Right renal pelvis (tissue), 4 donors: ENCODE measurements around the gene TAF3. TPM values are rescaled to one million over a fixed set of nuclear protein-coding genes. Genes with fewer than 3 reads are reported as not detected.

Experiments used
- DNase-seq, 4 donors: peaks; one replicate each; pipeline ENCODE4 v3.0.0-alpha.2; 2013; ENCODE audit warnings: low read depth in 4 of 4, low spot score in 3 of 4, missing footprints in 1 of 4
- polyA plus RNA-seq, 4 donors: library from polyadenylated mRNA; unstranded; fragments of 120-200 nt; gene quantifications; one replicate each; pipeline ENCODE4 v1.2.1, GENCODE V29; 2013; ENCODE audit not compliant: insufficient read length in 4 of 4

TAF3 gene
- polyA plus RNA-seq, 4 donors = 10.8 to 13.0 (median 11.3) TPM

DNA sequence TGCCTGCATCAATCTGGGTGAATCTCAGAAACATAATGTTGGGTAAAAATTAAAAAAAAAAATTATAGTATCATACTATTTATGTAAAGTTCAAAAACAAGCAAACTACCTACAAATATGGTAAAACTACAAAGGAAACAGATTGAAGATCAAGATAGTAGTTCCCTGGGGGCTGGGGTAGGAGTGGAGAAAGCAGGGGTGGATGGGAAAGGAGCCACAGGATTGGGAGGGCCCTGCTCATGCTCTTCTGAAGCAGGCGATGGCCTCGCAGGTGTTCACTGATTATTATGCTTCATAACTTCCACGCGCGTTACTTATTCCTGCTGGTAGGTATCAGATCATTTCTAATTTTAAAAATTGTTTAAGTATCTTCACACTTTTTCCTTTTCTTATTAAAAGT, 140.1 kb downstream of the TAF3 start:
- DNase-seq = no peak

DNA sequence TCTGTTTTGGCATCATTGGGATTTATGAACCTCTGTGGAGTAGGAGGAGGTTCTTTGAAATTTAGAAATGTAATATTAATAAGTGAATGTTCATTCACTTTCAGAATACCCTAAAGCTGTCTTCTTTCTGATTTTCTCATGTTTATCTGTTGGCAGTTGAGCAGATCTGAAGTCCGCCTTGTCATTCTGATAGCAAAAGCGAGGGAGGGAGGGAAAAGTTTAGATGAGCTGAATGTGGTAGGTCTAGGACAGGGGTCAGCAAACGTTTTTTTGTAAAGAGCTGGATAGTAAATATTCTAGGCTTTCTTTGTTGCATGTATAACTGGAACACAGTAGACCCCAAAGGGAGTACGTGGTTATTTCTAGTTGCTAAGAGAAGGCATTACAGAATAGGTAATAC, 141.8 kb downstream of the TAF3 start:
- no peak for DNase-seq

DNA sequence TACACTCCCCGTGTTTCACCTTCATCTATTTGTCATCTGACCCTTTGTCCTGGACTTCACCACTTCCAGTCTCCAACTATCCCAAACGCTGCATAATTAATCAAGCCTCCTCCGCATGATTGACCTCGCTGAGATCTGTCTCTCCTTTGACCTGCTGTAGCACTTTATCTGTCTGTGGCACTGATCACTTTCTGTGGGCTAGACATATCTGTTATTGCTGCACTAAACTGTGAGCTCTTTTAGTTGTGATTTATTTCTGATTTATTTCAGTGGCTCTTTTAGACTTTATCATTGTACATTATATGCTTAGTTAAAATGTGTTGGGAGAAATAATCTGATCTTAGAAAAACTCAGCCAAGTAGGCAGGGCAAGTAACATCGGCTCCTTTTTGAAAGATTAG, 144.3 kb downstream of the TAF3 start:
- no peak for DNase-seq

DNA sequence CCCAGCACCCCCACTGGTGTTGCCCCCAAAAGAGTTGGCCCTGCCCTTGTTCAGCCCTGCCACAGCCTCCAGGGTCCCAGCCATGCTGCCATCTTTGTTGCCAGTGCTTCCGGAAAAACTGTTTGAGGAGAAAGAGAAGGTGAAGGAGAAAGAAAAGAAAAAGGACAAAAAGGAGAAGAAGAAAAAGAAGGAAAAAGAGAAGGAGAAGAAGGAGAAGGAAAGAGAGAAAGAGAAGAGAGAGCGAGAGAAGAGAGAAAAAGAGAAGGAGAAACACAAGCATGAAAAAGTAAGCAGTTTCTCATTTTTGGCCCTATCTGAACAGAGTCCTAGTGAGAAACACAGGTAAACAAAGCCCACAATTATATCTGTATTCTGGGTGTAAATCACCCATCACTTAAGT, 147.2 kb downstream of the TAF3 start:
- no peak for DNase-seq

DNA sequence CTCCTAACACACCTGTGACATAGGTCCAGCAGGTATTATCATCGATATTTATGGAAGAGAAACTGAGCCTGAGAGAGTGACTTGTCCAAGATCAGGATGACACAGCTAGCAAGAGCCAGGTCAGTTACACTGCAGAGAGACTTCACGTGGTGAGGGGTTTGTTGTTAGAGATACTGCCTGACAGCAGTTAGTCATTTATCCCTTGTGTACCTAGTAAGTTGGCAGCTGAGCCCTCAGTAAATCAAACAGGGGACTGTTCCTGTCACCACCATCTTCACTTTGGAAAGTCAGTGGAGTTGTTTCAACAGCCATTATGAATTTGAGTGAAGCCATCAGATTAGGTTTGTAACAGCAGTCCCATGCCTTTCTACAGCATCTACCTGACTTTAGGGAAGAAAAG, 148.7 kb downstream of the TAF3 start:
- no peak for DNase-seq

DNA sequence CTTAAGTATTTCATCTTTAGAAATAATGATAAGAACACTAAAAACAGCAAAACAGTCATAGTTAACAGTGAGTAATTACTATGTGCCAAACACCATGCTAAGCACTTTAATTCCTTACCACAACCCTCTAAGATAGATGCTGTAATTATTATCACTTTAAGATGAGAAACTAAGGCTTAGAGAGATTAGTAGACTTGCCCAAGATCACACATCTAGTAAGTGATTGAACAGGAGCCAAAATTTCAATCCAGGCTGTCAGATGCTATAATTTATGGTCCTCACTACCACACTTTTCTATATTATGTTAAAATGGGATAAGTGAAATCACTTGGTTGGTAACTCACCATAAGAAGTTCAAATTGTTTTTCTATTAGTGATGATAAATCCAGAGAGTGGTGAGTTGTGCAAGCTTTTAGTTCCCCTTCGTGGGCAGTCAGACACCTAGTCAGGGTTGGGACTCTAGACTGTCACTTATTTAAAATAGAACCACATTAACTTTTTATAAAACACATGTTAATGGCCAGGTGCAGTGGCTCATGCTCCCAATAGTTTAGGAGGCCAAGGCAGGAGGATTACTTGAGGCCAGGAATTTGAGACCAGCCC, 150.3 kb downstream of the TAF3 start:
- no peak for DNase-seq

DNA sequence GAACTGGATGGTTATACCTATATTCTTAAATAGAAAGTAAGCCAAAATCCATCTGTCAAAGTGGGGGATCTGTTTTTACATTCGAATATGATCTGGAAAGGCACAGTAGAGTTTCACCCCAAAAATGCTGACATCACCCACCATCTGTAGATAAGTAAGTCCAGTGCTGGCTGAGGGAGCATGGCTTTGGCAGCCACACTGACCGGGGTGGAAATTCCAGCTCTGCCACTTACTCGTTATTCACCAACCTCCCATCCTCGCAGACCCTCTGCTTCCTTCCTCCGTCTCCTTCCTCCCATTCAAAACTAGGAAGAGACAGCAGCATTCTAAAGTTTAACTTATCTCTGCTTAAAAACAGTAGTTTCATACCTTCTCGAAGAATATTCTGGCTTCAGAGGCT, 151.3 kb downstream of the TAF3 start:
- DNase-seq = no peak

DNA sequence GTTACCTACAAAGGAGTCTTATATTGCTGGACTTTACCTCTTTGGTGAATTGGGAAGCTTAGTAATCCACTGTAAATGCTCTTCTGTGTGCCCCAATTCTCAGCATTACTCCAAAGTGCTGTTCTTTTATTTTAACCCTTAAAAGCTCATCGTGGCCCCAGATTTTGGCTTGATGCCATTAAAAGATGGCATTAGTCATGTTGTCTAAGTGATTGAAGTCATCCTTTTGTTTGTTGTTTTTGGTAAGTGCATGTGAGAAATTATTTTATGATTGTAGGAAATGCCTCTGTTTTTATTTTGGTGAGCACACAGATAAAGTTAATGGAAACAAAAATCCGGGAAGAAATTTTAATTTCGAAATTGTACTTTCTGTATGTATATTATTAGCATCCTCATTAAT, 153.6 kb downstream of the TAF3 start:
- no peak for DNase-seq

DNA sequence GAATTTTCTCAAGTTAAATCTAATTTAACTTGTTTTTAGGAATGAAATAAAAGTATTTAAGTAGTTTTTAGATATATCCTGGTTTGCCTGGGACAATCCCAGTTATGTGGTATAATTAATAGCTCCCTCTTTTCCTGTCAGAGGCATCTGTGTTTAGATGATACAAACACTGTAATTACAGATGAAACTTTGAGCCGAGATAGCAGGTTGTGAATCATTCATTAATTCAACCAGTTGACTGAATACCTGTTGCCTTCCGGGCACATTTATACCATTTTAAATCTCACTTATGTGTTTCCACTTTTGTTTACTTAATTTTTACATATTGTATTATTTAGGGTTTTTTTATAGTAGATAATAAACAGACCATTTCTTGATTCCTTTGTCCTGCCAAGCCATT, 154.1 kb downstream of the TAF3 start:
- DNase-seq = no peak

DNA sequence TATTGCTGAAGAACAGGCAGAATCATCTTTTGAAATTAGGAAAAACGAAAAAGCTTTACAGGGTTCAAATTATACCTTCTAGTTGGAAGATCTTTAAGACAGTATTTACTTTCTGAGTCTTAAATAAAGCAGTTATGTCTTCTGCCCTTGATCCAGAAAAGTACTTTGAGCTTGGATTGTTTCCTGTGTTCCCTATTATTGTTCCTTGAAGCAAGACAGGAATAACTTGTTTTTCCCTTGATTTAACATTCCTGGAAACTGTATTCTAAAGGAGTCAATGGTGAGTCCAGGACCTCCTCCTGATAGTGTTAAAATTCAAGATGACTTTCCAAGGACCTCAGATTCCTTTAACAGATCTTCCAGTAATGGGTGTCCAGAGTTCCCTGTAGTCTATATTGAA, 161.9 kb downstream of the TAF3 start:
- no peak for DNase-seq

DNA sequence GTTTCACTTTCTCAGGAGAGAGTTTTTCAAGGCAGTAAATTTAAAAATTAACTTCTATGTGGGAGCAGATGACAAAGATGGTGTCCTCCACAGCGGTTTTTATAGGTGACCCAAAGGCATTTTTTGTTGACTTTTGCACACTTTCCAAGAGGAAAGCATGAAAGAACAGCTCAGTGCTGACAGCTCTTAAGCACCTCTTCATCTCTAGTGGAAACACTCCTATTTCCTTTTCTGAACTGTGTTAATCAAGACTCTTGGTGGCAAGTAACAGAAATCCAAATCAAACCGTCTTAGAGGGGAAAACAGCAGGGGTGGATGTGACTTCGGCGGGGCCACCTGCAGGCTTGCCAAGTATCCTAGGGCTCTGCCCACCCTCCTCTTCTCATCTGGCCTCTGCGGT, 164.4 kb downstream of the TAF3 start:
- DNase-seq = no peak

DNA sequence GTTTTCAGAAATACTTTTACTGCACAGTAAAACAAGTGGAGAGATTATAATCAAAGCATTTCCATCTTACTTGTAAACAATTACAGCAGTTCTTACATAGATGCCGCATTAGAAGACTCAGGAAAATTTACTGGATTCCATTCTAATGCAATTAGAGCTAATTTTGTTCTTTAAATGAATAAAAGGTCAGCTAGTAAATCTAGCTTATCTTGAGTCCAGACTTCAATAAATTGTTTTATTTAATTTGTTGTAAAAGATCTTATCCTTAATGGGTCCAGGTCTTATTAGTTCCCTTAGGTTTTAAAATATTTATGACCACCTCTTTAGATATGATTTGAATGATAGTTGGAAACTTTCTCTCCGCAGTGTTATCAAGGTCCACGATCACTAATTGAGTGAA, 166.0 kb downstream of the TAF3 start:
- DNase-seq = no peak

DNA sequence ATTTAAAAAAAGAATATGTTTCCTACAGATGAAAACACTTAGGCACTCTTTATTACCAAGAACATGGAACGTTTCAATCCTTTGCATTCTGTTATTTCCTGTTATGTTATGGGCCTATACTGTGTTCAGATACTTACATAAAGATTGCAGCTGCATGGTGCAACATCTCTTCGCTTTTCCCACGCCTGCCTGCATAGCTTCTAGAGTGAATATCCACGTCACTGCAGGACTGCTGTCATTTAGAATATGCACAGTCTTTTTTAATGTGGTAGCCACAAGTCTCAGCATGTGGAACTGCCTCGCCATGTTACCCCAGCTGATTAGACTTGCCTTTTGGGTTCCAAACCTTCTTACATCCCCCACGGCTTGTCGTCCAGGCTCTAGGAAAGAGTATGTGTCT, 166.6 kb downstream of the TAF3 start:
- DNase-seq = no peak

DNA sequence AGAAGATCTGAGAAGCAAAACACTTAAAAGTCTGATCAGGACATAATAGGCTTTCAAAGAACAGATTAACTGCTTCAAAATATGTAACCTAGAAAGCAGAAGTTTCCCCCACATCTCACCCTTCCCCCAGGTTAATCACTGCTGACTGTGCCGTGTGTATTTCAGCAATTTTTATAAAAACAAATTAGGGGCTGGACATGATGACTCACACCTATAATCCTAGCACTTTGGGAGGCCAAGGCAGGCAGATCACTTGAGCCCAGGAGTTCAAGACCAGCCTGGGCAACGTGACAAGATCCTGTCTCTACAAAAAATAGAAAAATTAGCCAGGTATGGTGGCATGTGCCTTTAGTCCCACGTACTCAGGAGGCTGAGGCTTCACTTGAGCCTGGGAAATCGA, 168.5 kb downstream of the TAF3 start:
- DNase-seq = no peak

DNA sequence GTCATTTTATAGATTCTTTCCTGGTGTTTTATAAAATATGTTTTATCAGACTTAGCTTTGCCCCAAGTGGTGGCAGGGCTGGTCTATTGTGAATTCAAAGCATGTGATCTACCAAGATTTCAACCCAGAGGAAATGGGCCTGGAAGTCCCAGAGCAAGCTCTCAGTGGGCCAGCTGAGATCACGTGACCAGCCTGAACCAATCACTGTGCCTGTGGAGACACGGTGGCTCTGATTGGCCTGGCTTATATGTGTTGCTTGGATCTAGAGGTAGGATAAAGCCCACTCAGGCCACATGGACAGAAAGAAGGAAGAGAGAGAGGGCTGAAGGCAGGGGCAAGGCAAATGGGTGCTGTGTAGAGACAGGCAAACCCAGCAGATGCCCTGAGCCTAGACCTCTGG, 170.7 kb downstream of the TAF3 start:
- DNase-seq = no peak

DNA sequence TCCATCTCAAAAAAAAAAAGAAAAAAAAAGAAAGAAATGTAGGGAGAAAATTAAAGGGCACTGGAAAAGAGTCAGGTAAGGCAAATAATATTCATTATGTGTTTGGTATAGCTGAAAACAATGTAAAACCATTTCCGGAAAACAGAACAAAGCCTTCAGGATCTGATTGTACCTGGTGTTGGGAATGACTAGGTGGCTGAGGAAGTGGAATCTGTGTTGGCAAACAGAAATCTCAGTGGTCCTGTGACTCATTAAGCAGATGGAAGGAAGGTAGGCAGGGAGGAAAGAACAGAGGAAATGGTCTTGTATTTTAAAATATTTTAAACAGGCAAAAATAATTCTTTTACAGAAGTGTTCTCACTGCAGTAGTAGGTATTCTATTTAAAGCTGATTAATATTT, 180.5 kb downstream of the TAF3 start:
- DNase-seq = no peak

DNA sequence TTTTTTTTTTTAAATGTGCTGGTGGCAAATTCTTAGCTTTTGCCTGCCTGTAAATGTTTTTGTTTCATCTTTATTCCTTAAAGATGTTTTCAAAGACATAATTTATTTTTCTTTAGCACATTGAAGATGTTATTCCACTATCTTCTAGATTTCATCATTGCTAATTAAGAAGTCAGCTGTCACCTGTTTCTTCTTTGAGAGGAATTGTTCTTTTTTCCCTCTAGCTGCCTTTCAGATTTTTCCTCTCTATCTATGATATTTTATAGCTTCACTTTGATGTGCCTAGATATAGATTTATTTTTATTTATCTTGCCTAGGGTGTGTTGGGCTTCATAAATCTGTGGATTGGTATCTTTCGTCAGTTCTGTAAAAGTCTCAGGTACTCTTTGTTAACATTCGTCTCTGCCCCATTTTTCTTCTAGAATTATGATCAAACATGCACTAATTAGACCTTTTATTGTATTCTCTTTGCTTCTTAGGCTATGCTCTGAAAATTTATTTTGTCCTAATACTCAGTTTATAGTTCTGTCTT, 186.2 kb downstream of the TAF3 start:
- DNase-seq = no peak

DNA sequence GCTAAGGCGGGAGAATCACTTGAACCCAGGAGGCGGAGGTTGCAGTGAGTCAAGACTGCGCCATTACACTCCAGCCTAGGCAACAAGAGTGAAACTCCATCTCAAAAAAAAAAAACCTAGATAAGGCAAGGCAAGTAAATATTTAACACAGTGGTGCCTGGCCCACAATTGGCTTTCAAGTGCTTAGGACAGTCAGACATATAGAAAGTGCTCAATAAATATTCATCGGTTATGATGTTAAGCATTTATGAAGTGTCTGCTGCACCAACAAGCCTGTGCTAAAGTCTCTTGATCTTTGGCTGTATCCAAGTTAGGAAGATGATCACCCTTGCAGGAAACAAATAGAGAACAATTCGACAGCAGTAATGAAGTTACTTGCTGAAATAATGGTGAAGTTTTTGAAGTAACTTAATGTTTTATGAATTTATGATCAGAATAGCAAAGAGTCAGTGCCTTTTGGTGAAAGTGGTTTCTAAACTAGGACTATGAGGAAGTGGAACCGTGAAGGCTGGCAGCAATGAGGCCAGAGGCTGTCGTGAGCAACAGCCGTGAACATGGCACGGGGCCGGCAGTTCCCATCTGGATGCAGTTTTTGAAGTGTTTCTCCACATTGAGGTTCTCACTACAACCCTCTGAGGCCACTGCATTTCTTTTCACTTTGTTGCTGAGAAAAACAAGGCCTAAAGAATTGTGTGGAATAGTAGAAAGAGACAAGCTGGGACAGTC, 188.1 kb downstream of the TAF3 start:
- no peak for DNase-seq

DNA sequence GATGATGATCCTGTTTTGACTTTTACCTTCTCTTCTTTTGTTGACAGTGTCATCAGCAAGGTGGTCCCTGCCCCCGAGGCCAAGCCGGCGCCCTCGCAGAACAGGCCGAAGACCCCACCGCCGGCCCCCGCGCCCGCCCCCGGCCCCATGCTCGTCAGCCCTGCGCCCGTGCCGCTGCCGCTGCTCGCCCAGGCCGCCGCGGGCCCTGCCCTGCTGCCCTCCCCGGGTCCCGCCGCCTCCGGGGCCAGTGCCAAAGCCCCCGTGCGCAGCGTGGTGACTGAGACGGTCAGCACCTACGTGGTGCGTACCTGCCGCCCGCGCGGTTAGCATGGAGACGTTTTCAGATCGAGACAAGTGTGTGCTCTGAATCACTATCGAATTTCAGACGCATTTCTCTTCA, 190.7 kb downstream of the TAF3 start:
- no peak for DNase-seq

DNA sequence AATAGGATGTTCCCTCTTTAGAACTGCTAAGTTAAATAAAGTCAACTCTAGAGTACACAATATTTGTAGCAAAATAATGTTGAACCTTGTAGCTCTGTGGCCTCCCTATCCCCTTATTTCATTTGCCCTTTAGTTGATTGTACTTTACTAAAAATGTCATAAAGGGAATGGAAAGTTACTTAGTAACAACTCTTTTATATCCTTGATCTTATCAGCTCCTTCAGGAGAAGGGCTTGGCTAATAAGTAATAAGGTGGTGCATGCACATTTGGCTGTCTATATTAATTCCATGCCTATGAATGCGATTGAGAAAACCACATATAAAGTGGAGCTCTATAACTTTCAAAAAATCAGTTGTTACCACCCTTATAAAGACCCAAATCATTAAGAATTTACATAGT, 194.7 kb downstream of the TAF3 start:
- DNase-seq = no peak

DNA sequence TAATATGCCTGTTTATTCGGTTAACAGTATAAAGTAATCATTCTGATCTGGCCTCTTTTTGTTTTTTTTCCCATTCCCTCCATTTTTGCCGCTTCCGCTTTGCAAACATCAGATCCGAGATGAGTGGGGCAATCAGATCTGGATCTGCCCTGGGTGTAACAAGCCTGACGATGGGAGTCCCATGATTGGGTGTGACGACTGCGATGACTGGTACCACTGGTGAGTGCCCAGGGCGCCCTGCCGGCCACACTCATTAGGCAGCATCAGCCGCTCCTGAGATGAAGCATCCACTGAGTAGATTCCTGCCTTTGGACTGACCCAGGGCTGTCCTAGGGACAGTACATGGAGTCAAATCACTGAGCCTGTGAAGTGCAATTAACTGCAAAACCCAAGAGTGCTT, 195.3 kb downstream of the TAF3 start:
- DNase-seq = no peak

DNA sequence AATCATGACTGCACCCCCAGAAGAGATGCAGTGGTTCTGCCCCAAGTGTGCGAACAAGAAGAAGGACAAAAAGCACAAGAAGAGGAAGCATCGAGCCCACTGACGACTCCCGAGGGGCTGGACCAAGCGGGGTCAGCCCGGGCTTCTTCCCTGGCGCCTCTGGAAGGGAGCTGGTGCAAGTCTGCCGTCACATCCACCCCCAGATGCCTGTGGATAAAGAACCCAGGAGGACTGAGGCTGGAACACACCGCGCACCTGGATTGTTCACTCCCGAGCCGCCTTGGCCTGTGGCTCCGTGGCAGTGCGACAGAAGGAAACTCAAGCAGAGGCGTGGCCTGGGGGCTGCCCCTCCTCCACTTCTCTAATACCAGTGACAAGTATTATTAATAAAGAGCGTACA, 196.3 kb downstream of the TAF3 start:
- DNase-seq = no peak

DNA sequence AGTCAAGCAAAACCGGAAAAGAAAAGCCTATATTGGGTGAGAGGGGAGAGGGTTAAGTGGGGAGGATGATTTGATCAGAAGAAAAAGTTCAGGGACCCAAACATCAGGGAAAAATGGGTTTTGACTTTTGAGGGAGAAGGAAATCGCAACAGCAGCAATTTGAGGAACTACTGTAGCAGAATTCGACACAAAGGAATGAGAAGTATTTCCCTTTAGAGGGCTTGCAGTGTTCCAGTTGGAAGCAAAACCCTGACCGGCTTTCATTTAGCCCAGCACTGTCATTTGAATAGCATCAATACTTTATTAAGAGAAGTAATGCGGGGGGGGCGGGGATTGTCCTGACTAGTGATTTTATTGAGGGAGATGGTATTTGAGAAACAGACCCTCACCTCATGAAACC, 199.0 kb downstream of the TAF3 start:
- no peak for DNase-seq
